HepG2 (cell line): ENCODE results near the gene HPCAL4. TPM values are rescaled to one million over a fixed set of nuclear protein-coding genes. Genes with fewer than 3 reads are reported as not detected.

Experiments
- ATF3 ChIP-seq: sonication (generic); formaldehyde crosslinking; IDR thresholded peaks from 2 replicates; pipeline ENCODE4 v1.4.0; 2020; ENCODE audit warnings: missing genetic modification reagents
- FIP1L1 ChIP-seq: fragments of 200-400 bp; formaldehyde crosslinking; IDR thresholded peaks from 2 replicates; pipeline ENCODE4 v1.6.1; 2018; ENCODE audit warnings: low read depth, mild to moderate bottlenecking, low read length, moderate library complexity, borderline replicate concordance; ENCODE audit not compliant: insufficient read depth
- FUBP1 ChIP-seq: sonication (generic); formaldehyde crosslinking; IDR thresholded peaks from 2 replicates; pipeline ENCODE4 v1.5.1; 2020; ENCODE audit warnings: missing genetic modification reagents, mild to moderate bottlenecking, borderline replicate concordance
- MTF2 ChIP-seq: sonication (generic); formaldehyde crosslinking; IDR thresholded peaks from 2 replicates; pipeline ENCODE4 v1.5.0; 2020; ENCODE audit warnings: missing genetic modification reagents, borderline replicate concordance
- RELA ChIP-seq: sonication (generic); formaldehyde crosslinking; IDR thresholded peaks from 2 replicates; pipeline ENCODE4 v1.4.0; 2020; ENCODE audit warnings: missing genetic modification reagents
- TERF1 ChIP-seq: sonication (generic); formaldehyde crosslinking; IDR thresholded peaks from 2 replicates; pipeline ENCODE4 v1.8.0; 2022; ENCODE audit warnings: mild to moderate bottlenecking, missing genetic modification reagents, moderate library complexity
- TMF1 ChIP-seq: sonication (generic); formaldehyde crosslinking; IDR thresholded peaks from 2 replicates; pipeline ENCODE4 v1.8.1; 2022; ENCODE audit warnings: low read depth, missing genetic modification reagents
- TOPORS ChIP-seq: sonication (generic); formaldehyde crosslinking; IDR thresholded peaks from 2 replicates; pipeline ENCODE4 v1.8.0; 2023; ENCODE audit warnings: mild to moderate bottlenecking, missing genetic modification reagents
- ZBTB3 ChIP-seq: sonication (generic); formaldehyde crosslinking; IDR thresholded peaks from 2 replicates; pipeline ENCODE4 v1.4.0; 2020; ENCODE audit warnings: low read depth, mild to moderate bottlenecking, moderate library complexity, missing genetic modification reagents, borderline replicate concordance
- ZFYVE20 ChIP-seq: sonication (generic); formaldehyde crosslinking; IDR thresholded peaks from 2 replicates; pipeline ENCODE4 v1.8.0; 2023; ENCODE audit warnings: low read depth, mild to moderate bottlenecking, moderate library complexity, missing genetic modification reagents, borderline replicate concordance
- ZHX2 ChIP-seq, 2 experiments: sonication (generic) in 1 of 2; formaldehyde crosslinking in 1 of 2; IDR thresholded peaks; 2 replicates each; pipeline versions ENCODE4 v1.6.1 to v1.9.0; 2014 to 2022; ENCODE audit warnings: antibody characterized with exemption in 1 of 2, borderline replicate concordance in 1 of 2, inconsistent platforms in 1 of 2, low read depth in 1 of 2, missing genetic modification reagents in 1 of 2
- ZNF331 ChIP-seq: sonication (generic); formaldehyde crosslinking; IDR thresholded peaks from 2 replicates; pipeline ENCODE4 v1.4.0; 2020; ENCODE audit warnings: missing genetic modification reagents
- ZNF501 ChIP-seq: sonication (generic); formaldehyde crosslinking; IDR thresholded peaks from 2 replicates; pipeline ENCODE4 v1.5.1; 2020; ENCODE audit warnings: mild to moderate bottlenecking, moderate library complexity, missing genetic modification reagents
- ZNF703 ChIP-seq: sonication (generic); formaldehyde crosslinking; IDR thresholded peaks from 2 replicates; pipeline ENCODE4 v1.5.1; 2020; ENCODE audit warnings: missing genetic modification reagents, mild to moderate bottlenecking, moderate library complexity, borderline replicate concordance
- polyA plus RNA-seq, 8 experiments: library from polyadenylated mRNA; depleted of rRNA in 3 of 8; stranded (reverse) in 7 of 8; unstranded in 1 of 8; fragments of >200 nt; fragmentation: Illumina TruSeq in 4 of 8; extraction: Trizol in 4 of 8; gene quantifications; 2 replicates each; pipeline versions ENCODE4 v1.2.1 to v1.2.3, GENCODE V29; 2011 to 2016; ENCODE audit warnings: low read depth in 4 of 8, missing spikeins in 1 of 8, mixed read lengths in 1 of 8; ENCODE audit not compliant: insufficient read depth in 1 of 8
- total RNA-seq, 5 experiments: library from RNA; depleted of rRNA; stranded (reverse); fragments of >200 nt; fragmentation: Illumina TruSeq; extraction: Trizol; gene quantifications; 2 replicates each; pipeline ENCODE4 v1.2.3, GENCODE V29; 2016; ENCODE audit warnings: low read depth in 1 of 5

HPCAL4 gene
- total and polyA plus RNA-seq, 2 of the 13 experiments (the other 11 are each of a cell fraction or from before 2014, with no cell fraction given) = not detected

- TF ChIP-seq FUBP1 (CRISPR knock-in tag) (no peak), ZNF501 (CRISPR knock-in tag) (no peak), TOPORS (CRISPR knock-in tag) (no peak), ZNF331 (CRISPR knock-in tag) (no peak), TMF1 (CRISPR knock-in tag) (no peak), FIP1L1 (no peak), TERF1 (no peak), ZFYVE20 (no peak), ZBTB3 (CRISPR knock-in tag) (no peak), MTF2 (CRISPR knock-in tag) (no peak), RELA (CRISPR knock-in tag) (no peak), ZHX2 (IDR thresholded peaks at IDR 0.05; ENCODE audit: low read depth) (no peak), ZHX2 (CRISPR knock-in tag; IDR thresholded peaks at IDR 0.05; ENCODE audit: borderline replicate concordance) (no peak), ATF3 (CRISPR knock-in tag) (no peak), ZNF703 (CRISPR knock-in tag) (no peak)
These were observed 29.1 kb upstream of the HPCAL4 start (continued) for GRCh38 chr1:39720094-39720999.
